Panc1 (cell line): Measurements from ENCODE around the gene MVP. TPM values are rescaled to one million over a fixed set of nuclear protein-coding genes. Genes with fewer than 3 reads are reported as not detected.

Experiments
- ATAC-seq: fragments of 200-7000 bp; cut with Tn5 transposase; 2 replicates; pipeline ENCODE4 v1.9.1; 2020; ENCODE audit warnings: mild to moderate bottlenecking, moderate library complexity
- BruUV-seq: library from RNA; stranded (reverse); fragments of 400-500 nt; replicated peaks from 2 replicates; lab custom pipeline; 2021; lab: Mats Ljungman, UMichigan
- CTCF ChIA-PET: fragments of 300-600 bp; sonication (Branson Sonifier 250); formaldehyde crosslinking; loops from one replicate; lab custom pipeline; 2022; ENCODE audit warnings: antibody characterized with exemption; lab: Charles Lee
- POLR2A ChIA-PET: fragments of 300-600 bp; sonication (Branson Sonifier 250); formaldehyde crosslinking; loops from one replicate; lab custom pipeline; 2022; ENCODE audit warnings: antibody characterized with exemption; lab: Charles Lee
- DNase-seq: peaks from one replicate; pipeline ENCODE4 v3.0.0-alpha.2; 2010; ENCODE audit warnings: low read depth, low spot score
- H3K27ac ChIP-seq: 2 replicates; pipeline ENCODE4 v1.5.1; 2011; ENCODE audit warnings: mild to moderate bottlenecking, low read length, inconsistent platforms
- H3K27me3 ChIP-seq: fragments of 200-500 bp; sonication (Bioruptor generic); 2 replicates; pipeline ENCODE4 v1.6.0; 2014; ENCODE audit warnings: low read length, inconsistent platforms; ENCODE audit not compliant: control insufficient read depth, insufficient read depth
- H3K36me3 ChIP-seq: fragments of 200-500 bp; sonication (Bioruptor generic); 2 replicates; pipeline ENCODE4 v1.5.1; 2014; ENCODE audit warnings: inconsistent platforms, mild to moderate bottlenecking, low read length, moderate library complexity; ENCODE audit not compliant: control insufficient read depth, insufficient read depth
- H3K4me1 ChIP-seq: 2 replicates; pipeline ENCODE4 v1.5.1; 2011; ENCODE audit warnings: inconsistent platforms, mild to moderate bottlenecking, low read length, moderate library complexity; ENCODE audit not compliant: control insufficient read depth, insufficient read depth
- H3K4me3 ChIP-seq, 2 experiments: 2 replicates each; pipeline ENCODE4 v1.5.1; 2011 to 2012; ENCODE audit warnings: low read depth in 2 of 2, low read length in 2 of 2, mild to moderate bottlenecking in 2 of 2, inconsistent platforms in 1 of 2, moderate library complexity in 1 of 2
- H3K9me3 ChIP-seq: fragments of 200-500 bp; sonication (Bioruptor generic); 2 replicates; pipeline ENCODE4 v1.5.1; 2014; ENCODE audit warnings: low read depth, mild to moderate bottlenecking, inconsistent platforms, low read length, moderate library complexity; ENCODE audit not compliant: control insufficient read depth, insufficient read depth
- POLR2AphosphoS5 ChIP-seq: IDR thresholded peaks from 2 replicates; pipeline ENCODE4 v1.6.1; 2012; ENCODE audit warnings: mild to moderate bottlenecking, low read depth, low read length, moderate library complexity
- REST ChIP-seq, 2 experiments: IDR thresholded peaks; 2 replicates each; pipeline ENCODE4 v1.6.1; 2011 to 2012; ENCODE audit warnings: low read depth in 2 of 2, control low read depth in 1 of 2, low read length in 1 of 2, mild to moderate bottlenecking in 1 of 2, moderate library complexity in 1 of 2; ENCODE audit not compliant: insufficient read depth in 1 of 2
- SIN3A ChIP-seq: IDR thresholded peaks from 2 replicates; pipeline ENCODE4 v1.6.1; 2012; ENCODE audit warnings: low read depth, mild to moderate bottlenecking, low read length, moderate library complexity, borderline replicate concordance; ENCODE audit not compliant: insufficient read depth
- TCF7L2 ChIP-seq: IDR thresholded peaks from 2 replicates; pipeline ENCODE4 v1.6.1; 2011; ENCODE audit warnings: mild to moderate bottlenecking, low read depth, low read length, inconsistent platforms
- in situ Hi-C: cut with HindIII; loops from 2 replicates; pipeline ENCODE4 v1.10.0; 2016; ENCODE audit warnings: low sequenced_read_pairs, low pct_unique_long_range_greater_than_20kb
- intact Hi-C: fragments of 100-400 bp; cut with micrococcal nuclease; formaldehyde crosslinking; loops from one replicate; pipeline ENCODE4 v1.10.0; 2022; ENCODE audit not compliant: unreplicated experiment
- total RNA-seq: library from RNA; stranded (reverse); gene quantifications from one replicate; pipeline ENCODE4 v1.2.1, GENCODE V29; 2021; ENCODE audit not compliant: unreplicated experiment
- TF ChIP-seq, protein P1 (sequence below): fragments of 450-650 bp; IDR thresholded peaks from 2 replicates; pipeline ENCODE4 v1.5.1; 2017; ENCODE audit warnings: mild to moderate bottlenecking

MVP gene
- total RNA-seq, 1 experiment from 2014 or later: 107 TPM

- Histone ChIP-seq H3K27ac (no peak overlapping the region), H3K4me1 (no peaks in the 10 kb centered on the region), H3K36me3 (no peaks in the 10 kb centered on the region), H3K27me3 (no peaks in the 10 kb centered on the region), H3K9me3 (no peaks in the 10 kb centered on the region), H3K4me3 (no peak overlapping the region)
- in situ Hi-C loops: no loop called here
- intact Hi-C loops: no loop called here
- DNase-seq (no peak), ATAC-seq (no peak)
- POLR2A ChIA-PET: interaction anchor here (0.7 kb wide), 1 partner anchor 17 kb away, joined by 7 read pairs; no protein-coding TSS in a partner anchor
- CTCF ChIA-PET: interaction anchor here (0.7 kb wide), 1 partner anchor 149 kb away, joined by 7 read pairs; no protein-coding TSS in a partner anchor
- no TSS peak for BruUV-seq
- no peak for TF ChIP-seq POLR2AphosphoS5
Measured at GRCh38 chr16:29850998-29851397, 30.7 kb downstream of the MVP start.

DNA sequence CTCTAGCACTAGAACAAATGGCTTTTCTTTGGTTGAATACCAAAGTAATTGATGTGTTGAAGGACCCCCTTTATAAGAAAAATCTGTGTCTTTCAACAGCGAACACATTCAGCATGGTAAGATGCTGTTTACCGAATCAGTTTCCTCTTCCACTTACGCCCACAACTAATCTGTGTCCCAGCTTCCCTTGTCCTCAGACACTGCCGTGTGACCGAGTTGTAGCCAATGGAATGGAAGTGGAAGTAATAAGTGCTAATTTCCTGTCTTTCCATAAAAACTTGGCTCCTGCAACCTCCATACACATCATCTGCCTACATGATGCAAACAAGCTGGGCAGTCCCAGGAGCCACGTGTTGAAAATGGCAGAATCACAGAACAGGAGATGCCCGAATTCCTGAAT lies 32.4 kb downstream of the MVP start:
- intact Hi-C loops (no loop called here), in situ Hi-C loops (no loop called here)
- ChIA-PET POLR2A (interaction anchor here (0.8 kb wide), 1 partner anchor 14 kb away, joined by 12 read pairs; no protein-coding TSS in a partner anchor), CTCF (no interaction called here)
- H3K9me3 ChIP-seq: no peaks in the 10 kb centered on the region
- TF ChIP-seq, protein P1, sequence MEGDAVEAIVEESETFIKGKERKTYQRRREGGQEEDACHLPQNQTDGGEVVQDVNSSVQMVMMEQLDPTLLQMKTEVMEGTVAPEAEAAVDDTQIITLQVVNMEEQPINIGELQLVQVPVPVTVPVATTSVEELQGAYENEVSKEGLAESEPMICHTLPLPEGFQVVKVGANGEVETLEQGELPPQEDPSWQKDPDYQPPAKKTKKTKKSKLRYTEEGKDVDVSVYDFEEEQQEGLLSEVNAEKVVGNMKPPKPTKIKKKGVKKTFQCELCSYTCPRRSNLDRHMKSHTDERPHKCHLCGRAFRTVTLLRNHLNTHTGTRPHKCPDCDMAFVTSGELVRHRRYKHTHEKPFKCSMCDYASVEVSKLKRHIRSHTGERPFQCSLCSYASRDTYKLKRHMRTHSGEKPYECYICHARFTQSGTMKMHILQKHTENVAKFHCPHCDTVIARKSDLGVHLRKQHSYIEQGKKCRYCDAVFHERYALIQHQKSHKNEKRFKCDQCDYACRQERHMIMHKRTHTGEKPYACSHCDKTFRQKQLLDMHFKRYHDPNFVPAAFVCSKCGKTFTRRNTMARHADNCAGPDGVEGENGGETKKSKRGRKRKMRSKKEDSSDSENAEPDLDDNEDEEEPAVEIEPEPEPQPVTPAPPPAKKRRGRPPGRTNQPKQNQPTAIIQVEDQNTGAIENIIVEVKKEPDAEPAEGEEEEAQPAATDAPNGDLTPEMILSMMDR: no peak
- TF ChIP-seq REST (IDR thresholded peaks at IDR 0.05; ENCODE audit: insufficient read depth in 1 of 2, low read depth in 2 of 2, low read length in 1 of 2): no peak
- TF ChIP-seq TCF7L2: no peak
- TF ChIP-seq POLR2AphosphoS5: no peak
- TF ChIP-seq SIN3A: no peak
- H3K4me3 ChIP-seq: no peak overlapping the region
- ATAC-seq: no peak
- no peaks in the 10 kb centered on the region for H3K4me1 ChIP-seq
- H3K27me3 ChIP-seq: no peaks in the 10 kb centered on the region
- H3K27ac ChIP-seq: no peak overlapping the region
- no peak for DNase-seq
- H3K36me3 ChIP-seq: no peaks in the 10 kb centered on the region
- BruUV-seq: no TSS peak

- peak; percentile 38 for ATAC-seq
- in situ Hi-C loops: no loop called here
Measured at GRCh38 chr16:29854520-29855100, 34.3 kb downstream of the MVP start.

More at GRCh38 chr16:29854520-29855100, 34.3 kb downstream of the MVP start:
- no peak overlapping the region for H3K4me3 ChIP-seq
- no peak for DNase-seq
- H3K9me3 ChIP-seq: no peaks in the 10 kb centered on the region
- no peaks in the 10 kb centered on the region for H3K27me3 ChIP-seq
- TF ChIP-seq TCF7L2 (no peak), SIN3A (no peak), POLR2AphosphoS5 (no peak), REST (IDR thresholded peaks at IDR 0.05; ENCODE audit: insufficient read depth in 1 of 2, low read depth in 2 of 2, low read length in 1 of 2) (no peak)
- TF ChIP-seq, protein P1: no peak
- POLR2A ChIA-PET: no interaction called here
- no peaks in the 10 kb centered on the region for H3K36me3 ChIP-seq
- intact Hi-C loops: no loop called here
- CTCF ChIA-PET: no interaction called here
- no peak overlapping the region for H3K27ac ChIP-seq
- BruUV-seq: no TSS peak
- H3K4me1 ChIP-seq: no peaks in the 10 kb centered on the region
